ENCODE results near the gene USP3.
A peak's percentile ranks its signal among the peaks of the same experiment; 100 is the strongest.
"Not testable (repeated sequence)": the region's sequence is repeated elsewhere in the genome, so short reads cannot be mapped to it uniquely, and the experiment has no call there.

USP3 gene

DNA sequence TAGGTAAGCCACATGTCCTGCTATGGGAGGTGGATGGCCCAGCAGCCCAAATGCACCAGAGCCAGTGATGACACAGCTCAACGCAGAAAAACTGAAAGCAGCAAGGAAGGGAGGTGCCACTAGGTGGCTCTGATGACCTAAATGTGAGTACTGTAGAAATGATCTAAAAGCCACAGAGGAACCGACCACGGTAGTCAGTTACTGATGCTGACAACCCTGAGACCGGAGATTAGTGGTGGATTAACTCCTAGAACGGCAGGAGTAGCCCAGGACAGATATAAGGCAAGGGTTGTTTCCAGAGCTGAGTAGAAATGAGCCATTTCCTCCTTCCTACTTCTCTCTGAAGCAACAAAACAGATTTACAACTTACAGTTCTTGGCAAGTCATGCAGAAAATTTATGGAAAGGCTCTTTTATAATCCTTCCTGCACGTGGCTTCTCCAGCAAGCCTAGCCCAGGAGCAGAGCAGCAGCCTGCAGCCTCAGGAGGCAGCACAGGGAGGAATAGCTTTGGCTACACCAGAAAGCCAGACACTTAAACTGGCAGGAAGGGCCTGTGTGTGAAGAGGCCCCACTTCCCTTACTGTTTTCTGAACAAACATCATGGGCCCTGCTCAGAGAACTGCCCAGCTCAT is 105.9 kb downstream of the USP3 start:
- peak; percentile 87 for DNase-seq (ENCODE audit: low spot score)

DNA sequence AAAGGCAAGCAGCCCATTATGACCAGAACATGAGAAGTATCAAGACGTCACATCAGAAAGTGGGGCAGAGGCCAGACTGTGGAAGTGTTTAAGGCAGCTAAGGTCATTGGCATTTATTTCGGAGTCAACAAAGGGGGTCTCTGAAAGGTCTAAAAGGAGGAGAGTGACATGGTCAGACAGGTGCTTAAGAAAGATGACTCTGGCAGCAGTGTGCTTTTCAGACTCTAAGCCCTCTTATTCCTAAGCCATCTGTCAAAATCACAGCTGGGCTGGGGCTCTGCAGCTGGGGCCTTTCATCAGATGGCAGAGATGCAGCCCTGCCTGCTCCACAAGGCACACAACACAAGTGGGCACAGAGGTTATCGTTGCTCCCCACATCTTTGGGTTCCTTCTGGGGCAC is 106.8 kb downstream of the USP3 start:
- DNase-seq (ENCODE audit: low spot score) = no peak

DNA sequence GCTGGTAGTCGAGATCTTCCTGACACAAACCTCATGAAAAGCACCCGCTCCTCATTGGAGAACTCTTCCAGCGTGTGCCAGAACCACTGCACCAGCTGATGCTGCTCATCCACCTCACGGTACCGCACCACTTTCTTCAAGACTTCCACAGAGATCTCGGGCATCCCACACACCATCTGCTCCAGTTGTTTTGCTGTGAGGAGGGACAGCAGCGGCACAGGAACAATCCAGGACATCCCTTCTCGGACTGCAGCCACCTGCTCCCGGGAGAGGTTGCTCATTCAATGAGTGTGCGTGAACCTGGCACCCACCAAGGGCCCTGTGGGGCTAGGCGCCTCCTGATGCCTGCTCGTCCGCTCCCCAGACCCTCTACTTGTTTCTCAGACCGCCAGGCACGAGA is 107.9 kb downstream of the USP3 start:
- no peak for DNase-seq (ENCODE audit: low spot score)

DNA sequence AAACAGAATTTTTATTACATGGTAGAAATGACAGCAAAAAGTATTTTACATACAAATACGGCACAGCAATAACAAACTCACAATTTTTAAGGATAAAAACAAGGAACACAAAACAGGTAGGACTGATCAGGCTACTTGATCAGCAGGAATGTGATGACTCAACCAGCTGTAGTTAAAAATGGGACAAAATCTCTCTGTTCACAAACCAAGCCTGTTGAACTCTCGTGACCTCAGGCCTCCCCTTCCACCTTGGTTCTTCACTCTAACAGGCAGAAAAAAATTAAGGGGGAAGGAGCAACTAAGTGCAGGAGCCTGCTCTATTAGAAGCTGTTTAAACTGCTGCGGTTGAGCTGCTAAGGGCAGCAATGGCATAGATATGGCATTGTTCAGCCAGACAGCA is 111.5 kb downstream of the USP3 start:
- DNase-seq (ENCODE audit: low spot score) = no peak

DNA sequence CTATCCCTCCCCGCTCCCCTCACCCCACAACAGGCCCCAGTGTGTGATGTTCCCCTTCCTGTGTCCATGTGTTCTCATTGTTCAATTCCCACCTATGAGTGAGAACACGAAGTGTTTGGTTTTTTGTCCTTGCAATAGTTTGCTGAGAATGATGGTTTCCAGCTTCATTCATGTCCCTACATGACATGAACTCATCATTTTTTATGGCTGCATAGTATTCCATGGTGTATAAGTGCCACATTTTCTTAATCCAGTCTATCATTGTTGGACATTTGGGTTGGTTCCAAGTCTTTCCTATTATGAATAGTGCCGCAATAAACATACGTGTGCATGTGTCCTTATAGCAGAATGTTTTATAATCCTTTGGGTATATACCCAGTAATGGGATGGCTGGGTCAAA is 112.8 kb downstream of the USP3 start:
- not testable (repeated sequence) for DNase-seq (ENCODE audit: low spot score)

DNA sequence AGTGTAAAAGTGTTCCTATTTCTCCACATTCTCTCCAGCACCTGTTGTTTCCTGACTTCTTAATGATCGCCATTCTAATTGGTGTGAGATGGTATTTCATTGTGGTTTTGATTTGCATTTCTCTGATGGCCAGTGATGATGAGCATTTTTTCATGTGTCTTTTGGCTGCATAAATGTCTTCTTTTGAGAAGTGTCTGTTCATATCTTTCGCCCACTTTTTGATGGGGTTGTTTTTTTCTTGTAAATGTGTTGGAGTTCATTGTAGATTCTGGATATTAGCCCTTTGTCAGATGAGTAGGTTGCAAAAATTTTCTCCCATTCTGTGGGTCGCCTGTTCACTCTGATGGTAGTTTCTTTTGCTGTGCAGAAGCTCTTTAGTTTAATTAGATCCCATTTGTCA is 113.2 kb downstream of the USP3 start:
- DNase-seq (ENCODE audit: low spot score) = not testable (repeated sequence)

DNA sequence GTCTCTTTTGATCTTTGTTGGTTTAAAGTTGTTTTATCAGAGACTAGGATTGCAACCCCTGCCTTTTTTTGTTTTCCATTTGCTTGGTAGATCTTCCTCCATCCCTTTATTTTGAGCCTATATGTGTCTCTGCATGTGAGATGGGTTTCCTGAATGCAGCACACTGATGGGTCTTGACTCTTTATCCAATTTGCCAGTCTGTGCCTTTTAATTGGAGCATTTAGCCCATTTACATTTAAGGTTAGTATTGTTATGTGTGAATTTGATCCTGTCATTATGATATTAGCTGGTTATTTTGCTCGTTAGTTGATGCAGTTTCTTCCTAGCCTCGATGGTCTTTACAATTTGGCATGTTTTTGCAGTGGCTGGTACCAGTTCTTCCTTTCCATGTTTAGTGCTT is 116.4 kb downstream of the USP3 start:
- not testable (repeated sequence) for DNase-seq (ENCODE audit: low spot score)

DNA sequence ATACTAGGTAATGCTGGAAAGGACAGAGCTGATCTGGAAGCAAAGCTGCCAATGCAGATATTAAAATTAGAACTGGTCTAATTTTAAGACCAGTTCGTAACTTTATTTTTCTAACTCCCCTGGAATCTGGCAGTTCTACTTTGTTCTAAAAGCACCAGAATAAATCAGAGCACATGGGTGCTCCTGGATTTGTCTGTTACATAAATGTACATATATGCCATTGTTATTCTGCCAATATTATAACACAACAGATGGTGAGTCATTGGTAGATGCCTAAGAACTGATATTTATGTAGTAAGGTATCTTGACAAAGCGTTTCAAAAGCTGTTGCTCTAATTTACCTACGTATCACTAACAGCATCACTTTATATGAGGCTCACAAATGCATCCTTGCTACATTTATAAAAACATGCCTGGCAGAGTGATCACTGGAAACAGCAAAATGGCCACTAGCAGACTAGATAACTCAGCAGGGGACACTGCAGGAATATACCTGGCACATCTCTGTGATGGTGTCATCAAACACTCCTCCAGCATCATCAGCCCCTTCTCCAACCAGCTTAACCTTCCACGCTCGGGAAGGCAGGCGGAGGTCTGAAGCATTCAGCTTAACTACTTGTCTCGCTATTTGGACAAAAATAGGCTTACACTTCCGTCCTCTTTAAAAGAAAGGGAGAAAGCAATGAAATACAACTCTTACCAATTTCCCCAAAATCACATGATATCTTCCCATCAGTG is 119.0 kb downstream of the USP3 start:
- no peak for DNase-seq (ENCODE audit: low spot score)

DNA sequence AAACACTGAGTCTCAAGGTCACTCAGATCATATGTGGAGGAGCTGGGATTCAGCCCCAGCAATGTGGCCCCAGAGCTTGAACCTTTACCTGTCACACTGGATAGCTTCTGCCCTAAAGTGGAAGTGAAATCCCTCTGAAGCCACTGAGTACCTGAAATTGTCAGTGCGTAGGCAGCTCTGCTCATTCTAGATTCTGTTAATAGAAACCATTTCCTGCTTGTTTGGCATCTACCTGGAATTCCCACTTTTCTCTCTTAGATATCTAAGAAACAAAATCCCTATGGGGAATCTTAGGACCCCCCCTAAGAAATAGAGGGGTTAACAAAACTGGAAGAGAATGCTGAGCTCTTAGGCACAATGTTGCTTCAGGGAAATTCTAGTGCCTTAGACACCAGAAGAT is 122.6 kb downstream of the USP3 start:
- no peak for DNase-seq (ENCODE audit: low spot score)

DNA sequence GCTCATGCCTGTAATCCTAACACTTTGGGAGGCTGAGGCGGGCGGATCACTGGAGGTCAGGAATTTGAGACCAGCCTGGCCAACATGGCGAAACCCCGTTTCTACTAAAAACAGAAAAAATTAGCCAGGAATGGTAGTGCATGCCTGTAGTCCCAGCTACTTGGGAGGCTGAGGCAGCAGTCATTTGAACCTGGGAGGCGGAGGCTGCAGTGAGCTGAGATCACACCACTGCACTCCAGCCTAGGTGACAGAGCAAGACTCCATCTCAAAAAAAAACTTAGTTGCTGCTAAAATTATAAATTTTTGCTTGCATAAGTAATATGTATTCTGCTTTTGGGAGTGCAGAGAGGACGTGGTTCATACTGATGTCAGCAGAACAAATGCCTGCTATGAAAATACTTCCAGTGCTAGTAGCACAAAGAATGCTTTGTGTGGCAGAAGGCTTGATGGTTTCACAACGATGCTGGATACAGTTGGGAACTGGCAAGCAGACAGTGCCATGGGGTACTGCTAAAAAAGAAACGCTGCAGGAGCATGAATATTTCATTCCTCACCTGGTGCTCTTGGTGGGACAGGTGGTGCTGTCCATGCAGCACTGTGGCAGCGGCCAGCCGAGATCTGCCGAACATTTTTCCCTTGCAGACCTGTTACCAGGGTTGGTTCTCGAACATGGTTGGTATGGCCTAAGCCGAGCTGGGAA is 123.9 kb downstream of the USP3 start:
- no peak for DNase-seq (ENCODE audit: low spot score)

DNA sequence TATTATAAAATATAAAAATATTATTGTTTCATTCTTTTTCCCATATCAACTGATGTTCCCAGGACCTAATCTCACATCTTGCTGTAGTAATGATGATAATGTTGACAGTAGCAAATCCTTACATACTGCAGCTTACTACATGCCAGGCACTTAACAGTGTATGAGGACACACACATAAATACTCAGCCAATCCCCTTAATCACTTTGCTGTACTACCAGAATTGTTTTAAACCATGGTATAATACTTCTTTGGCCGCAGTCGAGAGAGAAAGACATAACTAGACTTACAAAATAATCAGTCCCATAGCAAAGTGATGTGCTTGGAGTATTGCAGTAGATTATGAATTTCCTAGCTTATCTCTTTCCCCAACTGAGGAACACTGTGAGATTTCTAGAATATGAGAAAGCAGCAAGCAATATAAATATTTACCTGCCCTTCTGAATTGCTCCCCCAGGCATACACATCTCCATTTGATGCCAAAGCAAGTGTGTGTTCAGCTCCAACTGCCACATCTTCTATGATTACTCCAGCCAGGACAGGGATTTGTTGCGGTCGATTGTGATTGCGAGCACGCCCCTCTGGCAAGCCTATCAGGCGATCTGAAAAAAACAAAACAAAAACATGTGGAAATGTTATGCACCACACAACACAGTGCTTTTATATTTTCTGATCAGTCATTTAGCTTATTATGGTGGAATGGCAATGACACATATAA is 125.8 kb downstream of the USP3 start:
- DNase-seq (ENCODE audit: low spot score) = no peak

DNA sequence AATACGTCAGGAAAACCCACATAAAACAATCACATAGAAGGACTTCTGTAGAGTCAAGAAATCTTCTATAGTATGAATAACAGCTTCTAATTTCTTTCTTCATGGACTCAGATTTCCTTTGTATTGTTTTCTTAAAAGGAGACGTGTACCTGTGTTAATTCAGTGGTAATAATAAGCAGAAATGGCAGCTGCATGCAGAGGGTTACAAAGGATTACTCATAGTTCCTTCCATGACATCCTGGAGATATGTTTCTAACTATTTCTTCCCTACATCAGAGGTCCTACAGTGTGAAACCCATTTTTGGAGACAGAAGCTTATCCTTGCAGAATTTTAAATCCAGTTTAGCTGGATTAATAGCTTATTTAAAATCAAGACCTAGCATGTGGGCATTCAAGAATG is 128.9 kb downstream of the USP3 start:
- DNase-seq (ENCODE audit: low spot score) = no peak

DNA sequence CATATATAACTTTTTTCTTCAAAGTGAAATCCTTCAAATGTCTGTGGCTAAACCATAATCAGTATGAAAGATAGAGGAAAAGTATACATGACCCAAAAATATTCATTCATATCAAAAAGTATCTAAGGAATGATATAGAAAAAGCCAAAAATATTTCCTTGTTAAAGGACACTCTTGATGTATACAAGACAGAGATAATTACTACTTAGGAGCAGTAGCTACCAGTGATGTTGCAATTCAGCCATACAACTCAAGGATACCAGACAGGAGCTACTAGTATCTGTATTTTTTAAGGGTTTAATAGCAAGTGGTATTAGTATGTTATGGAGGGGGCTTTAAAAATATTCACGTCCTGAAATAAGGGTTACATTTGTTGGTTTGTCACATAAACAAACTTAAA is 129.8 kb downstream of the USP3 start:
- DNase-seq (ENCODE audit: low spot score) = no peak

DNA sequence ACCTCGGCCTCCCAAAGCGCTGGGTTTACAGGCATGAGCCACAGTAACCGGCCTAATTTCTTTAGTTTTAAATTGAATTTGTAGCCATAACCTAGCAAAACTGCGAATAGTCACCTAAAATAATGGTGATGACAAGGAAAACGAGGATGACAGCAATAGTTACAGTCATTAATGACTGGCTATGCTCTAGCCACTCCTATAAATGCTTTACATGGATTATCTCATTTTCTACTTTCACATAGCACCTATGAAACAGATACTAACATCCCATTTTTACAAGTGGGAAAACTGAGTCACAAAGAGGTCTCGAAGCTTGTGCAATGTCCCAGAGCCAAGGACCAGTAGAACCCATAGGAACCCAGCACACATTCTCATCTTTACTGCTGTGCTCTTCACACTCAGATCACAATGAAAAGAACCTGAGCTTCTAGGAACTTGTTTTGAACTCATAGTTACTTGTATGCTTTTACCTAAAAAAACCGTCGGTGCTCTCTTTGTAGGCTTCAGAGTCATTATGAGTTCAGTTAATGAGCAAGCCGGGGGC is 132.2 kb downstream of the USP3 start:
- no peak for DNase-seq (ENCODE audit: low spot score)

DNA sequence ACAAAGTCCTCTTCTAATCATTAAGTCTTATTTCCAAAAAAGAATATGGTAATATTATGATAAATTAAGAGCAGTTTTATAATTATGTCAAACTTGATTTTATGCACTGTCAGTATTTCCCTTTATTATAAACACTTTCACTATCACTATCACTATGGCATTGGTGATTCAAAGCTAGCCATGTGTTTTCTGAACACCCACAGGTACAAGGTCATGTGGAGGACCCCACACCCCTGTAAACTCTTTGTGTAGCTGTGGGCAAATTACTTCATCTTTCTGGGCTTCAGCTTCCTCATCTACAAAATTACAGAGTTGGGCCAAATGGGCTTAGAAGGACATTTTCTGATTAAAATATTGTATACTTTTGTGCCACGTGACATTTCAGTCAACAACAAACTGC is 134.4 kb downstream of the USP3 start:
- DNase-seq (ENCODE audit: low spot score) = no peak

DNA sequence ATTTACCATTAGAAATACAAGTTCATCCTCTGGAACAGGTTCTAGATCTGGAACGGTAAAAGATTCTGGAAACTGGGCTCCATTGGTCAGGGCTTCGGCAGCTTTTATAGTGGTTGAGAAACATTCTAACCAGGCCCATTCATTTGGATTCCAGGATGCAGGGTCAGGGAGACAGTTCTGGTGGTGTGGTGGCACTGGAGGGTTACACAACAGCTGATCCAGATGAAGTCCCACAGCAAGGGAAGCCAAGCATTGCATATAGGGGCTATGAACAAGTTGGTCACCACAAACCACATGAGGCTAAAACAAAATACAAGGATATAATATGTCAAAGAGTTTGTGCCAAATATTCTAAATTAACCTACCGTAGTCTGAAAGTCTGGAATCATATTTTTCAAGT is 135.8 kb downstream of the USP3 start:
- DNase-seq (ENCODE audit: low spot score) = no peak
